Measurements from ENCODE around the gene LCN2.

LCN2 gene

GRCh38 chr9:128151309-128152132, 2.3 kb downstream of the LCN2 start:
- no peak for DNase-seq

GRCh38 chr9:128152133-128153059, 3.1 kb downstream of the LCN2 start:
- DNase-seq, result no peak

- DNase-seq, result no peak
These were observed 4.0 kb downstream of the LCN2 start for GRCh38 chr9:128153060-128153946.

GRCh38 chr9:128153947-128154695, 4.9 kb downstream of the LCN2 start:
- DNase-seq, result no peak

GRCh38 chr9:128155736-128156500, 6.7 kb downstream of the LCN2 start:
- DNase-seq, result no peak

GRCh38 chr9:128159522-128159783, 10.2 kb downstream of the LCN2 start:
- DNase-seq, result no peak

GRCh38 chr9:128159784-128160602, 10.7 kb downstream of the LCN2 start, which contains the start of gene BBLN:
Gene BBLN, plus strand, starts transcription at chr9:128160265. Its CDS starts 143 bp downstream, at chr9:128160408.
- DNase-seq, result peak; percentile 82

- DNase-seq, result no peak
These were observed 11.3 kb downstream of the LCN2 start for GRCh38 chr9:128160603-128160987.

- DNase-seq, result no peak
These were observed 12.1 kb downstream of the LCN2 start for GRCh38 chr9:128161215-128161902.

- DNase-seq, result no peak
These were observed 13.2 kb downstream of the LCN2 start for GRCh38 chr9:128162215-128163026.

- no peak for DNase-seq
These were observed 13.8 kb downstream of the LCN2 start for GRCh38 chr9:128163027-128163515.

GRCh38 chr9:128163523-128164306, 14.5 kb downstream of the LCN2 start:
- DNase-seq, result no peak

GRCh38 chr9:128164307-128164885, 15.1 kb downstream of the LCN2 start:
- DNase-seq, result no peak

- no peak for DNase-seq
These were observed 16.9 kb downstream of the LCN2 start for GRCh38 chr9:128166169-128166568.

- DNase-seq, result no peak
These were observed 18.0 kb downstream of the LCN2 start for GRCh38 chr9:128167209-128167608.

- no peak for DNase-seq
These were observed 19.6 kb downstream of the LCN2 start for GRCh38 chr9:128168731-128169308.

GRCh38 chr9:128169492-128169891, 20.2 kb downstream of the LCN2 start:
- no peak for DNase-seq

Measured in NCI-H748 treated with DMSO at 0.1 percent for 48 hours (cell line).